Measurements from ENCODE around the gene VWA5B2.

DNA sequence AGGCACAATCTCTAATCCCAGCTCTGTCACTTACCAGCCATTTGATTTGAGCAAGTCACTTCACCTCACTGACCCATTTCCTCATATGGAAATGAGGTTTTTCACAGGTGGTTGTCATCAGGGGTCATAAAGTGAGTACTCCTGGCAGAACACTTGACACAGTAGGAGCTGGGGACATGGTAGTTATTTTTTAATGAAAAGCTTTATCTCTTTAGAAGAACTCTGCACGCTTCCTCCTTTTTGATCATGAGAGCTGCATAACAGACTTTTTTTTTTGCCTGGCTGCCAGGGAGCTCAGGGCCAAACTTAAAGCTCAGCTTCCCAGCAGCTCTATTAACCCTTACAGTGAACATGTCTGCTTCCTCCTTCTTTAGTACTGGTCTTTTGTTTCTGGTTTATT is 8.4 kb downstream of the VWA5B2 start:
- TF ChIP-seq, protein P1, sequence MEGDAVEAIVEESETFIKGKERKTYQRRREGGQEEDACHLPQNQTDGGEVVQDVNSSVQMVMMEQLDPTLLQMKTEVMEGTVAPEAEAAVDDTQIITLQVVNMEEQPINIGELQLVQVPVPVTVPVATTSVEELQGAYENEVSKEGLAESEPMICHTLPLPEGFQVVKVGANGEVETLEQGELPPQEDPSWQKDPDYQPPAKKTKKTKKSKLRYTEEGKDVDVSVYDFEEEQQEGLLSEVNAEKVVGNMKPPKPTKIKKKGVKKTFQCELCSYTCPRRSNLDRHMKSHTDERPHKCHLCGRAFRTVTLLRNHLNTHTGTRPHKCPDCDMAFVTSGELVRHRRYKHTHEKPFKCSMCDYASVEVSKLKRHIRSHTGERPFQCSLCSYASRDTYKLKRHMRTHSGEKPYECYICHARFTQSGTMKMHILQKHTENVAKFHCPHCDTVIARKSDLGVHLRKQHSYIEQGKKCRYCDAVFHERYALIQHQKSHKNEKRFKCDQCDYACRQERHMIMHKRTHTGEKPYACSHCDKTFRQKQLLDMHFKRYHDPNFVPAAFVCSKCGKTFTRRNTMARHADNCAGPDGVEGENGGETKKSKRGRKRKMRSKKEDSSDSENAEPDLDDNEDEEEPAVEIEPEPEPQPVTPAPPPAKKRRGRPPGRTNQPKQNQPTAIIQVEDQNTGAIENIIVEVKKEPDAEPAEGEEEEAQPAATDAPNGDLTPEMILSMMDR (IDR thresholded peaks at IDR 0.05) = no peak
- no peak for TF ChIP-seq ZFX (IDR thresholded peaks at IDR 0.05; ENCODE audit: borderline replicate concordance)
